CD4-positive, alpha-beta T cell (primary cell): ENCODE measurements around the gene RUBCN. TPM values are rescaled to one million over a fixed set of nuclear protein-coding genes. Genes with fewer than 3 reads are reported as not detected.
"Not testable (repeated sequence)": the region's sequence is repeated elsewhere in the genome, so short reads cannot be mapped to it uniquely, and the experiment has no call there.

ENCODE experiments used
- ATAC-seq: fragments of 200-7000 bp; cut with Tn5 transposase; one replicate; pipeline ENCODE4 v1.10.0; 2022; ENCODE audit warnings: mild to moderate bottlenecking; ENCODE audit not compliant: poor library complexity
- CTCF ChIA-PET: fragments of 350-600 bp; sonication (Branson Sonifier 250); formaldehyde crosslinking; loops from one replicate; lab custom pipeline; 2021; ENCODE audit warnings: antibody characterized with exemption, inconsistent platforms; lab: Charles Lee
- POLR2A ChIA-PET: fragments of 350-600 bp; sonication (Branson Sonifier 250); formaldehyde crosslinking; loops from one replicate; lab custom pipeline; 2021; ENCODE audit warnings: antibody characterized with exemption, inconsistent platforms; lab: Charles Lee
- DNase-seq, 14 experiments: peaks; one replicate each; pipeline ENCODE4 v3.0.0-alpha.2; 2013 to 2020; ENCODE audit warnings: mixed read lengths in 2 of 14
- H3K27ac ChIP-seq, 2 donors: one replicate each; pipeline versions ENCODE4 v1.5.1 to v1.7.0; 2013; ENCODE audit warnings: low read length in 2 of 2, low read depth in 1 of 2, mild to moderate bottlenecking in 1 of 2
- H3K27me3 ChIP-seq, 2 experiments: 1 replicate in 1 of 2; 2 replicates in 1 of 2; pipeline versions ENCODE4 v1.6.1 to v1.7.0; 2013; ENCODE audit warnings: low read length in 2 of 2, control low read depth in 1 of 2, mild to moderate bottlenecking in 1 of 2, moderate library complexity in 1 of 2; ENCODE audit not compliant: insufficient read depth in 2 of 2, control insufficient read depth in 1 of 2
- H3K36me3 ChIP-seq: one replicate; pipeline ENCODE4 v1.6.1; 2013; ENCODE audit warnings: low read length, control low read depth; ENCODE audit not compliant: insufficient read depth
- H3K4me1 ChIP-seq: one replicate; pipeline ENCODE4 v1.6.1; 2013; ENCODE audit warnings: low read length, control low read depth; ENCODE audit not compliant: insufficient read depth
- H3K4me3 ChIP-seq: one replicate; pipeline ENCODE4 v1.5.1; 2013; ENCODE audit warnings: mild to moderate bottlenecking, low read length, moderate library complexity
- H3K9me3 ChIP-seq, 2 experiments: 1 replicate in 1 of 2; 2 replicates in 1 of 2; pipeline versions ENCODE4 v1.6.1 to v1.7.0; 2013; ENCODE audit warnings: low read length in 2 of 2, mild to moderate bottlenecking in 2 of 2, control low read depth in 1 of 2, moderate library complexity in 1 of 2; ENCODE audit not compliant: control insufficient read depth in 1 of 2, insufficient read depth in 1 of 2
- H3K27ac Mint-ChIP-seq: one replicate; pipeline ENCODE4 v1.8.0; 2020; ENCODE audit warnings: mixed read lengths
- H3K27me3 Mint-ChIP-seq: one replicate; pipeline ENCODE4 v1.8.0; 2021; ENCODE audit warnings: mixed read lengths
- H3K36me3 Mint-ChIP-seq: one replicate; pipeline ENCODE4 v1.8.0; 2021; ENCODE audit warnings: low read depth, mixed read lengths
- H3K4me1 Mint-ChIP-seq: one replicate; pipeline ENCODE4 v1.8.0; 2021; ENCODE audit warnings: low read depth, mixed read lengths
- H3K4me3 Mint-ChIP-seq: one replicate; pipeline ENCODE4 v1.8.0; 2020; ENCODE audit warnings: mild to moderate bottlenecking, mixed read lengths
- H3K9me3 Mint-ChIP-seq: one replicate; pipeline ENCODE4 v1.8.0; 2020; ENCODE audit warnings: mixed read lengths
- intact Hi-C, 2 experiments: fragments of 100-400 bp; cut with DNase I in 1 of 2; cut with micrococcal nuclease in 1 of 2; formaldehyde crosslinking; loops; one replicate each; pipeline versions ENCODE4 v1.15.1 to v1.9.0; 2023 to 2025; cut with DNase I, micrococcal nuclease
- total RNA-seq, 174 experiments: library from RNA in 2 of 174; stranded (reverse) in 2 of 174; gene quantifications; one replicate each; pipeline ENCODE4 v1.2.3 and lab custom pipeline; 2021 to 2026
- TF ChIP-seq, protein P1 (sequence below): fragments of 200-600 bp; IDR thresholded peaks from one replicate; pipeline ENCODE4 v1.8.0; 2022; ENCODE audit warnings: antibody characterized with exemption, mild to moderate bottlenecking

Gene RUBCN
- total RNA-seq, 2 experiments from 2014 or later: 35.3 to 38.9 TPM

DNA sequence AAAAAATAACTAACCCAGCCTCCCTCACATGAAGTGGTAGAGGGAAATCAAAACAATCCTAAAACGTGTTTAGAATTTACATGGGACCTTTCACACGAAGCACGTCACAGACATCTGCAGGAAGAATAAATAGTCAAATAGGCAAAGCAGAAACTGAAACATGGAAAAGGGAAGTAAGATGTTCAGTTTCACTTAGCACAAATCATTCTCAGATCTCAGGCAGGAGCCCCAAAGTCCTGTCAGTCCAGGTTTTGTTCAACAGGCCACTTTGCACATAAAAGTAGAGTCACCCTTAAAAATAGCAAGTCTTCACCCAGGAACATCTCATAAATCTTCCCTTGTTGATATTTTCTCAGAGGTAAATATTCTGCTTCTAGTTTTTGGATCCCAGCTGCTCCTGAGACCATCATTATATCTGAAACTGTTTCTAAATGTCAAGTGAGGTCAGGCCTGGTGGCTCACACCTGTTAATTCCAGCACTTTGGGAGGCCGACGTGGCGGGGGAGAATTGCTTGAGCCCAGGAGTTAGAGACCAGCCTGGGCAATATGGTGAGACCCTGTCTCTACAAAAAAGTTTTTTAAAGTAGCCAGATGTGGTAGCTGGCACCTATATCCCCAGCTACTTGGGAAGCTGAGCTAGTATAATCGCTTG lies 1.9 kb downstream of the RUBCN start:
- Histone ChIP-seq H3K4me3 (no peak overlapping the region), H3K4me1 (peaks cover 39% of the 10 kb centered on the region), H3K36me3 (peaks cover 4% of the 10 kb centered on the region), H3K27me3 (no peaks in the 10 kb centered on the region), H3K9me3 (no peaks in the 10 kb centered on the region), H3K27ac (no peak overlapping the region)
- H3K27me3 Mint-ChIP-seq: no peaks in the 10 kb centered on the region
- intact Hi-C loops: no loop called here
- H3K27ac Mint-ChIP-seq: no peak overlapping the region
- TF ChIP-seq, protein P1, sequence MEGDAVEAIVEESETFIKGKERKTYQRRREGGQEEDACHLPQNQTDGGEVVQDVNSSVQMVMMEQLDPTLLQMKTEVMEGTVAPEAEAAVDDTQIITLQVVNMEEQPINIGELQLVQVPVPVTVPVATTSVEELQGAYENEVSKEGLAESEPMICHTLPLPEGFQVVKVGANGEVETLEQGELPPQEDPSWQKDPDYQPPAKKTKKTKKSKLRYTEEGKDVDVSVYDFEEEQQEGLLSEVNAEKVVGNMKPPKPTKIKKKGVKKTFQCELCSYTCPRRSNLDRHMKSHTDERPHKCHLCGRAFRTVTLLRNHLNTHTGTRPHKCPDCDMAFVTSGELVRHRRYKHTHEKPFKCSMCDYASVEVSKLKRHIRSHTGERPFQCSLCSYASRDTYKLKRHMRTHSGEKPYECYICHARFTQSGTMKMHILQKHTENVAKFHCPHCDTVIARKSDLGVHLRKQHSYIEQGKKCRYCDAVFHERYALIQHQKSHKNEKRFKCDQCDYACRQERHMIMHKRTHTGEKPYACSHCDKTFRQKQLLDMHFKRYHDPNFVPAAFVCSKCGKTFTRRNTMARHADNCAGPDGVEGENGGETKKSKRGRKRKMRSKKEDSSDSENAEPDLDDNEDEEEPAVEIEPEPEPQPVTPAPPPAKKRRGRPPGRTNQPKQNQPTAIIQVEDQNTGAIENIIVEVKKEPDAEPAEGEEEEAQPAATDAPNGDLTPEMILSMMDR: no peak
- ChIA-PET POLR2A (interaction anchor here (1.5 to 2.8 kb wide), 2 partner anchors 20 to 22 kb away, joined by 4 to 38 read pairs; no protein-coding TSS in a partner anchor), CTCF (no interaction called here)
- peaks cover 12% of the 10 kb centered on the region for H3K36me3 Mint-ChIP-seq
- H3K9me3 Mint-ChIP-seq: no peaks in the 10 kb centered on the region
- H3K4me1 Mint-ChIP-seq: peaks cover 49% of the 10 kb centered on the region
- ATAC-seq (no peak), DNase-seq (peak in 1 of 14 experiments; percentile 43)
- peak overlapping the region; percentile 64 for H3K4me3 Mint-ChIP-seq

DNA sequence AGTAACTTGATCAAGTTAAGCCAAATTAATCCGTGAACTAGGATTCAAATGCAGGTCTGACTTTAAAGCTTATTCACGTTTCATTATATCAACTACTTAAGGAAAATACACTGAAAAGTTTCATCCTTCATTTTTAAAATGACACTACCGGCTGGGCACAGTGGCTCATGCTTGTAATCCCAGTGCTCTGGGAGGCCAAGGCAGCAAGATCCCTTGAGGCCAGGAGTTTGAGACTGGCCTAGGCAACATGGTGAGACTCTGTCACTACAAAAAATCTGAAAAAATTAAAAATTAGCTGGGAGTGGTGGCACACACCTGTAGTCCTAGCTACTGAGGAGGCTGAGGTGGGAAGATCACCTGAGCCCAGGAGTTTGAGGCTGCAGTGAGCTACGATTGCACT lies 3.7 kb downstream of the RUBCN start:
- no peak for DNase-seq
- H3K9me3 Mint-ChIP-seq: no peaks in the 10 kb centered on the region
- TF ChIP-seq, protein P1: no peak
- Histone ChIP-seq H3K36me3 (peaks cover 4% of the 10 kb centered on the region), H3K4me3 (no peak overlapping the region), H3K27me3 (no peaks in the 10 kb centered on the region), H3K27ac (no peak overlapping the region), H3K4me1 (peaks cover 39% of the 10 kb centered on the region), H3K9me3 (no peaks in the 10 kb centered on the region)
- intact Hi-C loops: no loop called here
- H3K27ac Mint-ChIP-seq: no peak overlapping the region
- POLR2A ChIA-PET: interaction anchor here (1.2 to 2.4 kb wide), 2 partner anchors 21 to 39 kb away, joined by 3 to 12 read pairs; no protein-coding TSS in a partner anchor
- H3K27me3 Mint-ChIP-seq: no peaks in the 10 kb centered on the region
- H3K4me1 Mint-ChIP-seq: peaks cover 56% of the 10 kb centered on the region
- H3K36me3 Mint-ChIP-seq: peaks cover 19% of the 10 kb centered on the region
- no peak overlapping the region for H3K4me3 Mint-ChIP-seq
- ATAC-seq: no peak
- CTCF ChIA-PET: interaction anchor here (1.6 kb wide), 1 partner anchor 20 kb away, joined by 4 read pairs; no protein-coding TSS in a partner anchor

DNA sequence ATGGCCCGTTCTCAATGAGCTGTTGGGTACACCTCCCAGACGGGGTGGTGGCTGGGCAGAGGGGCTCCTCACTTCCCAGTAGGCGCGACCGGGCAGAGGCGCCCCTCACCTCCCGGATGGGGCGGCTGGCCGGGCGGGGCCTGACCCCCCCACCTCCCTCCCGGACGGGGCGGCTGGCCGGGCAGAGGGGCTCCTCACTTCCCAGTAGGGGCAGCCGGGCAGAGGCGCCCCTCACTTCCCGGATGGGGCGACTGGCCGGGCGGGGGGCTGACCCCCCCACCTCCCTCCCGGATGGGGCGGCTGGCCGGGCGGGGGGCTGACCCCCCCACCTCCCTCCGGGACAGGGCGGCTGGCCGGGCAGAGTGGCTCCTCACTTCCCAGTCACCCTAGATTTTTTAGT lies 5.2 kb downstream of the RUBCN start:
- H3K27me3 Mint-ChIP-seq, H3K27ac ChIP-seq, H3K27ac Mint-ChIP-seq, POLR2A ChIA-PET, H3K9me3 ChIP-seq, H3K4me3 Mint-ChIP-seq, ATAC-seq, H3K9me3 Mint-ChIP-seq, CTCF ChIA-PET, DNase-seq, intact Hi-C loops, H3K36me3 ChIP-seq, H3K4me3 ChIP-seq, H3K27me3 ChIP-seq: not testable (repeated sequence)
- peaks cover 45% of the 10 kb centered on the region for H3K4me1 Mint-ChIP-seq
- peaks cover 19% of the 10 kb centered on the region for H3K36me3 Mint-ChIP-seq
- H3K4me1 ChIP-seq: peaks cover 28% of the 10 kb centered on the region

DNA sequence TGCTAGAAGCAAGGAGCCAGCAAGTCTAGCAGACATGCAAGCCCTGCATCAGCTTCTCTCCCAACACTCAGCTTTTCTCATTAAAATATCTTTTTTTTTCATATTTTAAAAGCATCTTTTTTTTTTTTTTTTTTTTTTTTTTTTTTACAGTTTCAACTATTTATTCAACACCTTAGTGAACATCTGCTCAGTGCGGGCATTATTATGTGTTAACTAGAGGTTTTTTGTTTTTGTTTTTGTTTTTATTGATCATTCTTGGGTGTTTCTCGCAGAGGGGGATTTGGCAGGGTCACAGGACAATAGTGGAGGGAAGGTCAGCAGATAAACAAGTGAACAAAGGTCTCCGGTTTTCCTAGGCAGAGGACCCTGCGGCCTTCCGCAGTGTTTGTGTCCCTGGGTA lies 5.9 kb downstream of the RUBCN start:
- peaks cover 15% of the 10 kb centered on the region for H3K36me3 Mint-ChIP-seq
- H3K9me3 ChIP-seq, H3K27me3 Mint-ChIP-seq, H3K4me3 ChIP-seq, DNase-seq, H3K4me3 Mint-ChIP-seq, ATAC-seq, H3K27ac ChIP-seq, intact Hi-C loops, H3K9me3 Mint-ChIP-seq, H3K36me3 ChIP-seq, H3K27me3 ChIP-seq: not testable (repeated sequence)
- ChIA-PET POLR2A (interaction anchor here (0.6 to 1.4 kb wide), 3 partner anchors 19 to 124 kb away, joined by 3 read pairs; no protein-coding TSS in a partner anchor), CTCF (interaction anchor here (1.4 kb wide), 1 partner anchor 132 kb away, joined by 3 read pairs; no protein-coding TSS in a partner anchor)
- H3K4me1 Mint-ChIP-seq: peaks cover 42% of the 10 kb centered on the region
- peak overlapping the region; percentile 49 for H3K27ac Mint-ChIP-seq
- peaks cover 23% of the 10 kb centered on the region for H3K4me1 ChIP-seq
